AG09309 (cell line): ENCODE data around the gene DIS3L2.
A peak's percentile ranks its signal among the peaks of the same experiment; 100 is the strongest.
"Not testable (repeated sequence)": the region's sequence is repeated elsewhere in the genome, so short reads cannot be mapped to it uniquely, and the experiment has no call there.

Source experiments
- DNase-seq: peaks from one replicate; pipeline ENCODE4 v3.0.0-alpha.2; 2010; ENCODE audit warnings: low read depth
- H3K4me3 ChIP-seq: 2 replicates; pipeline ENCODE4 v1.5.1; 2011; ENCODE audit warnings: mild to moderate bottlenecking, low read depth, low read length, moderate library complexity; ENCODE audit not compliant: control insufficient read depth
- TF ChIP-seq, protein P1 (sequence below): IDR thresholded peaks from 2 replicates; pipeline ENCODE4 v1.5.1; 2011; ENCODE audit warnings: mild to moderate bottlenecking, low read depth, low read length, inconsistent platforms; ENCODE audit not compliant: insufficient read depth, control insufficient read depth; ENCODE audit errors: missing control alignments

Gene DIS3L2

DNA sequence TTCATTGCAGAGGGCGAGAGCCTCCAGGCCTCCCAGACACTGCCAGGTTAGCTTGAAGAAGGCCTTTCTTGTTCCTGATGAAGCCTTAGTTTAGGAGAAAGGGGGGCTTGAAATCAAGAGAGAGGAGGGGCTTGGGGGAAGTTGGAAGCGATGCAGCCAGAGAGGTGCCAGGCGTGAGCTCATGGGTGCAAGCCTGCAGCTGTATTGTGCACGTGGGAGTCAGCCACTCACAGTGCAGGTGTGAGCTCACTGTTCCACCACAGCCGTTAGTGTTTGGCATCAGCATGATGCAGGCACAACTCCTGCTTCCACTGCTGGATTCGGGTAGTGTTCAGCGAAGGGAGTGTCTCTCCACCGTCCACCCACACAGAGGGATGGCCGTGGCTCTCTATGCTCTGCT lies 348.6 kb downstream of the DIS3L2 start:
- TF ChIP-seq, protein P1, sequence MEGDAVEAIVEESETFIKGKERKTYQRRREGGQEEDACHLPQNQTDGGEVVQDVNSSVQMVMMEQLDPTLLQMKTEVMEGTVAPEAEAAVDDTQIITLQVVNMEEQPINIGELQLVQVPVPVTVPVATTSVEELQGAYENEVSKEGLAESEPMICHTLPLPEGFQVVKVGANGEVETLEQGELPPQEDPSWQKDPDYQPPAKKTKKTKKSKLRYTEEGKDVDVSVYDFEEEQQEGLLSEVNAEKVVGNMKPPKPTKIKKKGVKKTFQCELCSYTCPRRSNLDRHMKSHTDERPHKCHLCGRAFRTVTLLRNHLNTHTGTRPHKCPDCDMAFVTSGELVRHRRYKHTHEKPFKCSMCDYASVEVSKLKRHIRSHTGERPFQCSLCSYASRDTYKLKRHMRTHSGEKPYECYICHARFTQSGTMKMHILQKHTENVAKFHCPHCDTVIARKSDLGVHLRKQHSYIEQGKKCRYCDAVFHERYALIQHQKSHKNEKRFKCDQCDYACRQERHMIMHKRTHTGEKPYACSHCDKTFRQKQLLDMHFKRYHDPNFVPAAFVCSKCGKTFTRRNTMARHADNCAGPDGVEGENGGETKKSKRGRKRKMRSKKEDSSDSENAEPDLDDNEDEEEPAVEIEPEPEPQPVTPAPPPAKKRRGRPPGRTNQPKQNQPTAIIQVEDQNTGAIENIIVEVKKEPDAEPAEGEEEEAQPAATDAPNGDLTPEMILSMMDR, result no peak
- no peak for DNase-seq
- H3K4me3 ChIP-seq, result no peak overlapping the region

DNA sequence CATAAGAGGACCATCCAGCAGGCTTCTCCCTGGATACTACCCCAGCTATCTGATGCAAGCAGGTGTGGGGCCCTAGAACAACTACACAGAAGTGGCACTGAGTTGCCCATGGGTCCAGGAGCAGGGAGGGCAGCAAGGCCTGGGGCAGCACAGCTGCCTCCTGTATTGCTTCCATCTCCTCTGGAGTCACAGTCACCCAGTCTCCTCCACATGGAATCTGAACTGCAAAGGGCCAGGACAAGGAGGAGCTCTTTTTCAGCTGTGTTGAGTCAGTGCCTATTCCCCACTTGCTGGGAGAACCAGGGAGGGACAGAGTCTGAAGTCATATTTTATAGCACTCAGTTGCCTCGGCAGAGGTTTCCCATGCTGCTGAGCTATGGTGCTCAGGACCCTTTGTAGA lies 349.2 kb downstream of the DIS3L2 start:
- TF ChIP-seq, protein P1, result no peak
- H3K4me3 ChIP-seq, result no peak overlapping the region
- no peak for DNase-seq

DNA sequence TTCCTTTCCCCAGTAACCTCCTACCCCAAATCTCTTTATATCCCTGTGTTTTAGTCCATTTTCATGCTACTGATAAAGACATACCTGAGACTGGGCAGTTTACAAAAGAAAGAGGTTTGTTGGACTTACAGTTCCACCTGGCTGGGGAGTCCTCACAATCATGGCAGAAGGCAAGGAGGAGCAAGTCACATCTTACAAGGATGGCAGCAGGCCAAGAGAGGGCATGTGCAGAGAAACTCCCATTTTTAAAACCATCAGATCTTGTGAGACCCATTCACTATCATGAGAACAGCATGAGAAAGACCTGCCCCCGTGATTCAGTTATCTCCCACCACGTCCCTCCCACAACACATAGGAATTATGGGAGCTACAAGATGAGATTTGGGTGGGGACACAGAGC lies 352.1 kb downstream of the DIS3L2 start:
- H3K4me3 ChIP-seq, DNase-seq: not testable (repeated sequence)

DNA sequence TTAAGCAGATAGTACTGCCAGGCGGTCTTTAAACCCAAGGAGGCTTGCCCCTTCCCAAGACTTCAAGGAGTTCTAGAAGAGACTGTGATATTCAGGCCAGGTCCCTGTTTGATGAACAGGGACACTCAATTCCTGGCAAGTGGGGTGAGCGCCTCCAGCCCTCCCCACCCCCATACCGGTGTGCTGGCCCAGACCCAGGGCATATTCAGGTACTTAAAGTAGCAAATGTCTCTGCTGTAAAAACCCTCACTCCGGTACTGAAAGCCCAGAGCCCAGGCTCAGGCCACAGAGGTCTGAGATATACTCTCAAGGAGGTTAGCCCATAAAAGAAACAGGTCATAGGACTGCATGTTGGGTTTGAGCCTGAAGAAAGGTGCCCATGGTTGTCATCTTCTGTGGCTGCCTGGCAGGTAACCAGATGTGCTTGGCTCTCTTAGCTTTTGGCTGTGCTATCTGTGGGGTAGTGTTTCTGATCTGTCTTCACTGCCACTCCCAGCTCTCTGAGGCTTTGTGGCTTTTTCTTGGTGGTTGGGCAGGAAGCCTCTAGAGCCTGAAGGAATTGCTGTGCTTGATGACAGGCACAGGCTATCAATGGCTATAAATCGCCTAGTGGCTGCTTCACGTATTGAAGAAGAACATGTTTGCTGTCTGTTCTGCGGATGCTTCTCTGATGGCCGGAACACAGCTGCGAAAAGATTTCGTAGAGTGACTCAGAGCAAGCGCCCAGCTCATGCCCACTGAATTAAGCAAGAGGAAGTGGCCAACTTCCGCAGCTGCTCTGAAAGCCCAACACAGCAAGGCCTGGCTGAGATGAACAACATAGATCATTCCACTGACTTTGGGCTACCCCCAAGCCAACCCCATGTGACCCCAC lies 353.8 kb downstream of the DIS3L2 start:
- TF ChIP-seq, protein P1, result peak; percentile 46
- no peak overlapping the region for H3K4me3 ChIP-seq
- peak; percentile 85 for DNase-seq

DNA sequence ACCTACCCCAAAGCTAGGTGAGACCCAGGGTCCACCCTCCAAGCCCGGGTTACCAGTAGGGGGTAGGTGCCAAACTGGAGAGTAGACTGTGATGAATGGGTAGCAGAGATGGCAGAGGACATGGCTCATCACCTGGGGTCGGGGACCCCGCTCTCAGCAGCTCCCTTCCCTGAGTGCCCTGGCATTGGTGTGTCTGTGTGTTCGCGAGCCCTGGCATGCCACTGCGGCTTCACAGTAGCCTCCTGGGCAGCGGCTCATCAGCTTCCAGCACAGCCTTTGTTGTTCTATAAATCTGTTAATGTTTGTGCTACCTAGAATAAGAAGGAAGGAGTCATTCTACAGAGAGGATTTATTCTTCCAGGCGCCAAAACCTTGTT lies 354.4 kb downstream of the DIS3L2 start:
- no peak overlapping the region for H3K4me3 ChIP-seq
- TF ChIP-seq, protein P1, result no peak
- no peak for DNase-seq

DNA sequence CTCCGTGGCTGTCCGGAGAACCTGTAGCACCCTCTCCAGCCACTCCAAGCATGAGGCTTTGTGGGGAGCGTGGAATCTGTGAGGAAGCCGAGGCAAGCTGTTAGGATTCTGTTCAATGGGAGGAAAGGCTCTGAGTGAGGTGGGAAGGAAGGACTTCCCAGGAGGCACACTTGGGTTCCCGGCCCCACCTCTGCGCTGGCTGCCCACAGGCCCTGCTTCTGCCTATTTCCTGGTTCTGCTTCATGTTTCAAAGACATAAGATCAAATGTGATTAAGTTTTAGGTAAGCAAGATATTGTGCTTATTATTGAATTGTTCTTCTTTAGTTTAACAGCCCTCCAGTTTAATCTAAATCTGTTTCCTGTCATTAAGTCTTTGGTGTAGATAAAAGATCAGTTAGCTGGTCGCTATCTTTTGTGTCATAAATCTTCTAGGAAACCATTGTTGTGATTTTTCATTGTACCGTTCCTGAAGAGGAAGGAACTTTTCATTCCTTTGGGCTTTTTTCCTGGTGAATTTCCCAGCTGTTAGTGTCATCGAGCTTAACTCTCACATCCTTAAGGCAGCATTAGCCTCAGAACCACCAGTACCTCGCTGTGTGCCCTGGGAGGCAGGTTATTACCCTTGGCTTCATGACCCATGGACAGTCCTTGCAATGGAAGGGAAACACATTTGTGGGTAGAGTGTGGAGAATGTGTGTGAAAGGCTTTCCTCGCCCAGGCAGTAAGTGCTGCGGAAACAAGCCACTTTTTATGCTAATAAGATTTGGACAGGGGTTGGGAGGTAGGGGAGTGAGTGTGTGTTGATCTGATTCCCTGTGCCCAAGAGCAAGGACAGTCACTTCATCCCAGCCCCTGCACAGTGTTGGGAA lies 355.2 kb downstream of the DIS3L2 start:
- no peak for DNase-seq
- TF ChIP-seq, protein P1, result no peak
- no peak overlapping the region for H3K4me3 ChIP-seq

DNA sequence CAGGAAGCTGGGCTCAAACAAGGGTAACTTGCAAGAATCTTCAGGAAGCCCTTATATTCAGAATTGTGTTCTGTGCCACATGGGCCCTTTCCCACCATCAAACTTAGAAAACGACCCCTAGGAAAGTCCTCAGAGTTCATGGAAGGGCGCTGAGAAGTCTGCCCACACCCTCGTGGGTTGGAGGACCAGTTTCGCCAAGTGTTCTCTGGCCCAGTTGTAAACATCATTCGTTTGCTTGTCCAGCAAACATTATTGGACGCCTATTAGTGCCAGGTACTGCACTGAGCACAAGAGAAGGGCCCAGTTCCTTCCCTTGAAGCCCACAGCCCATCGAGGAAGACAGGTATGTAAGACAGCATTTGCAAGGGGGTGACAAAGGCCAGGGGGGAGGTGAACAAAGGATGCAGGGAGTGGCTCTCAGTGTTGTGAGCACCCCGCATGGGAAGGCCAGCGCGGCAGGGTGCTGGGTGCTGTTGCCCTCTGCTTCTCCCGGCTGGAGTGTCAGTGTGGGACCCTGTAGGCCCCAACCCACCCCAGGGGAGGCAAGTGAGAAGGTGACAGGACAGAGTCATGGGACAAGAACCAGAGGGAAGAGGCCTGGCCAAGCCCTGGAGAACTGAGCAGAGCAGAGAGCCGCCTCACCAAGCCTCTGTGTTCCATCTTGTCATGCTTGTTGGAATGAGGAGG lies 356.8 kb downstream of the DIS3L2 start:
- TF ChIP-seq, protein P1, result no peak
- no peak for DNase-seq
- no peak overlapping the region for H3K4me3 ChIP-seq
